Prostate gland (tissue), 2 donors: Measurements from ENCODE around the gene CCDC80.

ENCODE experiments used
- POLR2A ChIP-seq: fragments of 450-650 bp; IDR thresholded peaks from one replicate; pipeline ENCODE4 v1.6.1; 2016; ENCODE audit warnings: antibody characterized with exemption, mild to moderate bottlenecking
- TF ChIP-seq, protein P1 (sequence below), 4 experiments: fragments of 200-600 bp in 2 of 4; fragments of 450-650 bp in 2 of 4; sonication (generic) in 2 of 4; IDR thresholded peaks; 1 replicate in 3 of 4; 2 replicates in 1 of 4; pipeline ENCODE4 v1.5.1; 2016 to 2019; ENCODE audit warnings: antibody characterized with exemption in 4 of 4, mild to moderate bottlenecking in 2 of 4, moderate library complexity in 2 of 4

DNA sequence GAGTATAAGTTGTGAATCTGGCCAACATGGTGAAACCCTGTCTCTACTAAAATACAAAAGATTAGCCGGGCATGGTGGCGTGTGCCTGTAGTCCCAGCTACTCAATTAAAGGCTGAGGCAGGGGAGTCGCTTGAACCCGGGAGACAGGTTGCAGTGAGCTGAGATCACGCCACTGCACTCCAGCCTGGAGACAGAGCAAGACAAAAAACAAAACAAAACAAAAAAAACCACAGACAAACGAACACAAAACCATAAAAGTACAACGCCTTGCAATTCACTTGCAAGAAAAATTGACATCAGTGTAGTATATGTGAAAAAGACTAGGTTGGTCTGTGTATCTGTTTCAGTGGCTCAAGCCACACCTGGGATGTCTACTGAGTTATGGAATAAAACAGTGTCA, 29.9 kb upstream of the CCDC80 start:
- TF ChIP-seq, protein P1, sequence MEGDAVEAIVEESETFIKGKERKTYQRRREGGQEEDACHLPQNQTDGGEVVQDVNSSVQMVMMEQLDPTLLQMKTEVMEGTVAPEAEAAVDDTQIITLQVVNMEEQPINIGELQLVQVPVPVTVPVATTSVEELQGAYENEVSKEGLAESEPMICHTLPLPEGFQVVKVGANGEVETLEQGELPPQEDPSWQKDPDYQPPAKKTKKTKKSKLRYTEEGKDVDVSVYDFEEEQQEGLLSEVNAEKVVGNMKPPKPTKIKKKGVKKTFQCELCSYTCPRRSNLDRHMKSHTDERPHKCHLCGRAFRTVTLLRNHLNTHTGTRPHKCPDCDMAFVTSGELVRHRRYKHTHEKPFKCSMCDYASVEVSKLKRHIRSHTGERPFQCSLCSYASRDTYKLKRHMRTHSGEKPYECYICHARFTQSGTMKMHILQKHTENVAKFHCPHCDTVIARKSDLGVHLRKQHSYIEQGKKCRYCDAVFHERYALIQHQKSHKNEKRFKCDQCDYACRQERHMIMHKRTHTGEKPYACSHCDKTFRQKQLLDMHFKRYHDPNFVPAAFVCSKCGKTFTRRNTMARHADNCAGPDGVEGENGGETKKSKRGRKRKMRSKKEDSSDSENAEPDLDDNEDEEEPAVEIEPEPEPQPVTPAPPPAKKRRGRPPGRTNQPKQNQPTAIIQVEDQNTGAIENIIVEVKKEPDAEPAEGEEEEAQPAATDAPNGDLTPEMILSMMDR (IDR thresholded peaks at IDR 0.05): no peak
- no peak for TF ChIP-seq POLR2A
